Measurements from ENCODE around the gene RBPJ. TPM values are rescaled to one million over a fixed set of nuclear protein-coding genes. Genes with fewer than 3 reads are reported as not detected.
"Not testable (repeated sequence)": the region's sequence is repeated elsewhere in the genome, so short reads cannot be mapped to it uniquely, and the experiment has no call there.

The RBPJ gene
- total RNA-seq, 1 experiment from 2014 or later: 64.8 TPM

DNA sequence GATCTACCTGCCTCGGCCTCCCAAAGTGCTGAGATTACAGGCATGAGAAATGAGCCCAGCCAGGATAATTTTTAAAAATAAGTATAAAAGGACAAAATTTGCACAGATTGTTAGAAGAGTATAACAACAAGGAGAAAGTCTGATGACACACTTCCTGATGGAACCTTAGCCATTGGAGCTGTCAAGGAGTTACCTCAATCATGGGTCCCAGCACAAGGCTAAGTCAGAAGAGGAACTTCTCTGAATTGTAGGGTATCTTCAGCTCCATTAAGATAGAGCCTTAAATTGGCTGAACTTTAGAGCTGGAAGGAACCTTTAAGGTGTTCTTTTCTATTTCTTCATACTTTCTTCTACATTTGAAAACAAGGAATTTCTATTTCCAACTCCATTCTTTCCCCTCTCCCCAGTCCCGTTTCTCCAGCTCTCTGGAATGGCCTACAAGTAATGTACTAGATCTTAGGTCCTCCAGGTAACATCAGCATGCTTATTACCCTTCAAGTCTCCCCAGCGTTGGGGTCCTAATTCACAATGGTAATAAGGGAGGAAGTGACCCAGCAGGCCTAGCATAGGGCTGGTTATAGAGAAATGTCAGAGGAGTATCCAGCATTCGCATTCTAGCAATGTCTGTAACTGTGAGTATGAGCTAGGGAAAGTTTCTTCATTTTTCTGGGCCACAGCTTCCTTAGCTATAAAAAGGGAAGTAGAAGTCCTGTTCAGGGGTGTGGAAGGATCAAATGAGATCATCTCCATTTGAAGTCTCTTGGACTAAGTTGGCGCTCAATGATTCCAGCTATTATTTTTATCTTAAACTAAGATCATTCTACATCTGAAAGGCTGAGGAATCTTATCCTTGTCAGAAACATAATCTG lies 18.5 kb upstream of the RBPJ start:
- no peak for DNase-seq (ENCODE audit: low spot score)

DNA sequence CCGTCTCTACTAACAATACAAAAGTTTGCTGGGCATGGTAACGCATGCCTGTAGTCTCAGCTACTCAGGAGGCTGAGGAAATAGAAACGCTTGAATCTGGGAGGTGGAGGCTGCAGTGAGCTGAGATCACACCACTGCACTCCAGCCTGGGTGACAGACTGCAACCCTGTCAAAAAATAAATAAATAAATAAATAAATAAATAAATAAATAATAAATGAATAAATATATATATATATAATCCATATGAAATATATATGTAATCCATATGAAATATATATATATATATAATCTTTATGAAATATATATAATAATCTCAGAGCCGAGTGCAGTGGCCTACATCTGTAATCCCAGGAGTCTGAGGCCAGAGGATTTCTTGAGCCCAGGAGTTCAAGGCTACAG lies 17.8 kb upstream of the RBPJ start:
- no peak for DNase-seq (ENCODE audit: low spot score)

- no peak for DNase-seq (ENCODE audit: low spot score)
Measured at GRCh38 chr4:26307037-26307800, 13.6 kb upstream of the RBPJ start.

GRCh38 chr4:26308568-26308967 lies 12.2 kb upstream of the RBPJ start:
- no peak for DNase-seq (ENCODE audit: low spot score)

DNA sequence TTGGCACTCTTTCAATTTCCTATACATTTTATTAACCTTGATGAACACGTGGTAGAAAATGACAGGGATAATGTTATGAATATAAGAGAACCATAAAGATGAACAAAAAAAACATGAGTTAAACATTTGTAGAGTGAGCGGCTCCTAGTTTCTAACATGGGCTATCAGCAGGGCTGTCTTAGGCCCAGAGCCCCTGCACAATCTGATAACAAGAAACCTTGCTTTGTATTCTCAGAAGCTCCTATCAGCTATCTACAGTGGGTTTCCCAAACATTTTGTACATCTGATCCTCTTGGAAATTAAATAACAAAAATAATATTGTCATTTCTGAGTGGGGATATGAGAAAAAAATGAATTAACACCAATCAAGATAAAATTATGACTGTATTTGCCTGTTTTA lies 10.6 kb upstream of the RBPJ start:
- DNase-seq (ENCODE audit: low spot score): no peak

DNA sequence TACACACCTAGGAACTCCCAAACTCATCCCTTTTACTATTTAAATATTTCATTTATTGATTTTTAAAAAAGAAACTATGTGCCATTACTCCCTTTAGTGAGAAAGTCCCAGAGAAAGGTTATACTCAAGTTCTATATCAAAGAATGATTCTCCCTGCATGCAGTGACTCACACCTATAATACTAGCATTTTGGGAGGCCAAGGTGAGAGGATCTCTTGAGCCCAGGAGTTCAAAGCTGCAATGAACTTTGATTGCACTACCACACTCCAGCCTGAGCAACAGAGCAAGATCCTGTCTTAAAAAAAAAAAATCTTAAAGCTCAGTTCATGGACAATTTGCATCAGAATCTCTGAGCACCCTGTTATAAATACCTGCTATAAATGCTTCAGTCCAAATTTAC lies 9.2 kb upstream of the RBPJ start:
- no peak for DNase-seq (ENCODE audit: low spot score)

DNA sequence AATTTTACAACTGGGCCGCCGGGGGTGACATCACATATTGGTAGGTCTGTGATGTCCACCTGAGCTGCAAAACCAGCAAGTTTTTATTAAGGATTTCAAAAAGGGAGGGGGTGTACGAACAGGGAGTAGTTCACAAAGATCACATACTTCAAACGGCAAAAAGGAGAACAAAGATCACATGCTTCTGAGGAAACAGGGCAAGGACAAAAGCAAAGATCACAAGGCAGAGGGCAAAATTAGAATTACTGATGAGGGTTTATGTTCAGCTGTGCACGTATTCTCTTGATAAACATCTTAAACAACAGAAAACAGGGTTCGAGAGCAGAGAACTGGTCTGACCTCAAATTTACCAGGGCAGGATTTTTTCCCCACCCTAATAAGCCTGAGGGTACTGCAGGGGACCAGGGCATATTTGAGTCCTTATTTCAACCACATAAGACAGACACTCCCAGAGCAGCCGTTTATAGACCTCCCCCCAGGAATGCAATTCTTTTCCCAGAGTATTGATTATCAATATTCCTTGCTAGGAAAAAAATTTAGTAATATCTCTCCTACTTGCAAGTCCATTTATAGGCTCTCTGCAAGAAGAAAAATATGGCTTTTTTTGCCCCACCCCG lies 5.4 kb upstream of the RBPJ start:
- not testable (repeated sequence) for DNase-seq (ENCODE audit: low spot score)

- no peak for DNase-seq (ENCODE audit: low spot score)
Measured at GRCh38 chr4:26317766-26318165, 3.0 kb upstream of the RBPJ start.

DNA sequence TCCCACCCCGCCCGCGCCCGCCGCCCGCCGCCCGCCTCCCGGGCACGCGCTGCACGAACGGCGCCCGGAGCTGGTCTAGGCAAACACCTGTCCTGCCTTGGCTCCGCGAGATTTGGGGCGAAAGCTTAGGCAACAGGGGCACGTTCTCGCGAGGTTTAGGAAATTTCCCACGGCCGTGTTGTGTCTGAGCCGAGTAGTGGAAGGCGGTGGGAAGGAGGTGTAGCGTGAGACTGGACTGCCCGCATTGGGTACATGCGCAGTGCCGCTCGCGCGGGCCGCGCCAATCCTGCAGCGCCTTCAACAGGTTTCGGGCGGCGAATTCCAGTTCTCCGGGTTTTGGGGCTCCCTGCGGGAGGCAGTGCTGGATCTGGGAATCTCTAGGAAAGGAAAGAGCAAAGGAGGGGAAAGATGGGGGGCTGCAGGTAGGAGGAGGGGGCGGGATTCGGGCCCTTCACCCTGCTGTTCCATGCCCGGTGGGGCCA lies 1.3 kb upstream of the RBPJ start:
- DNase-seq (ENCODE audit: low spot score): peak; percentile 100

DNA sequence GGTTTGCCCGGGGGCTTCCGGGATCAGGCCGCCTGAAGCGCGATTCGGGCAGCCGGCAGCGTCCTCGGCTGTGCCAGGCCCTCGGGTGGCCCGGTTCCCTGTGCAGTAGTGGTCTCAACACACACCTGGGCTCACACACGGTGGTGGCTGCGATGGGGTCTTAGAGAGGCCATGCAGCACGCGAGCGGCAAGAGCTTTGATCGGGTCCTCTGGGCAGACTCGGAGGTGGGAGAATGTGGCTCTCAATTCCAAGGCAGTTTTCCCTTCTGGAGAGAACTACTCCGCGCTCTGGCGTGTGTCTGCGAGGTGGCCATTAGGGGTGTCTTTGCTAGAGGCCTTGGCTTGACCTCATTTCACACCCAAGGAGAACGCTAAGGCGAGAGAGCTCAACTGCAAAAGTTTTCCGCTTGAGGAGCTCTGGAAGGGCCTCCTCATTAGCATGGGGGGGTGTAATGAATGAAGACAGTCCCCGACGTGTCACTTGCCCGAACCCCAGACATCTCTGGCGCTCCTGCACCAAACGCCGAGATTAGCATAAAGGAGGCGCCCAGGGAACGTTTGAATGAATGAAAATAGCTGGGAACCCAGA lies 771 bp upstream of the RBPJ start:
- peak; percentile 42 for DNase-seq (ENCODE audit: low spot score)

DNA sequence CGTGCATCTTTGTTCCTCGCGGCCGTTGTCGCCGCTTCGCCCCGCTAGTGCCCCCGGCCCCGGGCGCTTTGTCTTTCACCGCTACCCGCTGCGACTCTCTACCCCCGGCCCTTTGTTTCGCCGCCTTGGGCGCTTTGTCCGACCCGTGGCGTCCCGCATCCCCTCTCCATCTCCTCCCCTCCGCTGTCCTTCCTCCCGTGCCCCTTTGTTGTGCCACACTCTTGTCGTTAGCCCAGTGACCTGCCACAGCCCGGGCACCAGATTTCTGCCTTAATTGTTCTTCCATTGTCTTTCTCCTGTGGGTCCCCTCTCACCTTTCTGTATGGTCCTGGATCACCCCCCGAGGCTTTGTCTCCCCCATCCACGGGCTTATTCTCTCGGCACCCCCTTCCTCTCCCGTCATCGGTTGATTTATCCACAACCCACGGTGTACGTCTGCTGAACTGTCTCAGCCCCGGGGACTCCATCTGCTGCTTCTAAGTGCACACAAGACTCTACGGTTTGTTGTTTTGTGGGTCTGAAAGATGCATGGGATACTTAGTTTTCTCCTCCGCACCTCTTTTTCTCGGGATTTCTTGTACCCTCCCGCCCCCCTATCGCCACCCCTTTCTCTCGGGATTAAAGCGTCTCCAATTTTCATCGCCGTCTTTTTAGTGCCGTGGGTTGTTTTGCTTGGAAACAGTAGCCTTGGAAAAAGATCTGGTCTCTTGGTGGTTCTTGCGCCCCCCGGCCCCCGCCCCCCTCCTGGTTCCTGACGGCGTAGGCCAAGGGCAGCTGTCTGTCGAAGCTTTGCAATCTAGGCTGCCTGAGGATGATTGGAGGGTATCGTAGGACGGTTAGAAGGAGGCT lies 783 bp downstream of the RBPJ start:
- no peak for DNase-seq (ENCODE audit: low spot score)

GRCh38 chr4:26322346-26322745 lies 1.5 kb downstream of the RBPJ start:
- no peak for DNase-seq (ENCODE audit: low spot score)

- DNase-seq (ENCODE audit: low spot score): no peak
Measured at GRCh38 chr4:26323821-26324220, 3.0 kb downstream of the RBPJ start.

- peak; percentile 53 for DNase-seq (ENCODE audit: low spot score)
Measured at GRCh38 chr4:26325191-26325590, 4.4 kb downstream of the RBPJ start.

GRCh38 chr4:26326791-26327190 lies 6.0 kb downstream of the RBPJ start:
- peak; percentile 68 for DNase-seq (ENCODE audit: low spot score)

DNA sequence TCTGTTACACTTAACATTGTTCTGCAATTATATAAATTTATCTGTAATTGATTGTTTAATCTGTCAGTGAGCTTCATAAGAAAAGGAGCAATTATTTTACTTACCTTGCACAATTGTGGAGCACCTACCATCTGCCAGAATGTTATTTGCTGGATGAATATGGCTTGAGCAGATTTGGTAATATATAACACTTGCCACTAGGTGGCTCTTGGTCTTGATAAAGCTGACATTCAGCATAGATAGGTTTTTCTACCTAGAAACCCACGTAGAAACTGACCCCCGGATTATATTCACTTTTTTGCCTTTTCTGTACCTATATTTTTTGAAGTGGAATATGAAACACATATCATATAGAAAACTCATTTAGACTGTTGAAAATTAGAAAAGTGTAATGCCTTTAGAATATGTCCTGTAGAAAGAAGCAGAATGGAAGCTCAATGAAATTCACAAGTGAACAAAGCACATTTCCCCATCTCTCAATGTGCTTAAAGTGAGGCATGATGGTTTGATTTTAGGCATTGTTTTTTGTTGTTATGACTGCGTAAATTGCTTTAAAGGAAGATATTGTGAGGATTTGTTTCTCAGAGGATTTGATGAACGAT lies 9.5 kb downstream of the RBPJ start:
- peak; percentile 59 for DNase-seq (ENCODE audit: low spot score)

- no peak for DNase-seq (ENCODE audit: low spot score)
Measured at GRCh38 chr4:26330946-26331345, 10.1 kb downstream of the RBPJ start.

DNA sequence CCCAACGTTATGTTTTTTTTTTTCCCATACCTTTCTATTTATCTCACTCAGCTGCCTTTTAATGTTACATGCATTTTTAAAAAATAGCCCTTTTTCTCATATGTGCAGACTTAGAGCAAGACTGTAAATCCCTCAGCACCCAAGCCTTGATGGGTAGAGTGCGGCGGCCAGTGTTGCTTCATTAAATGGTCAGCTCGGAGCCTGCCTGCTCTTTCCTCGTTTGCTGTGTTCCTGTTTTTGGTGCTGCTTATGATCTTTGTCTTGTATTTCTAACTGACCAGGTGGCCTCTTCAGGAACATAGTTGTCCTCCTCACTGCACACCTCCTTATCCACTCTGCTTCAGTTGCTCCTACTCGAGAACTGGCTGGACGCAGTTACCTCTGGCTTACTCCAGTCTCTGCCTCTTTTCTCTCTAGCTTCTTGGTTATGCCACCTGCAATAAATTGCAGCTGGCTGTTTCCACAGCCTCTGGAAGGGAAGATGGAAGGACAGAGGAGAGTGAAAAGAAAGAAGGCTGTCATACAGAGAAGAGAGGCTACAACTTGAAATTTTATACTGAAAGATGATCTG lies 10.7 kb downstream of the RBPJ start:
- DNase-seq (ENCODE audit: low spot score): no peak

- DNase-seq (ENCODE audit: low spot score): no peak
Measured at GRCh38 chr4:26334366-26334765, 13.6 kb downstream of the RBPJ start.

- no peak for DNase-seq (ENCODE audit: low spot score)
Measured at GRCh38 chr4:26337612-26338011, 16.8 kb downstream of the RBPJ start.
